Measurements from ENCODE around the gene NAPA. TPM values are rescaled to one million over a fixed set of nuclear protein-coding genes. Genes with fewer than 3 reads are reported as not detected.

Gene NAPA
- total and polyA plus RNA-seq, 2 of the 13 experiments (the other 11 are each of a cell fraction or from before 2014, with no cell fraction given), result 32.6 to 65.9 TPM

DNA sequence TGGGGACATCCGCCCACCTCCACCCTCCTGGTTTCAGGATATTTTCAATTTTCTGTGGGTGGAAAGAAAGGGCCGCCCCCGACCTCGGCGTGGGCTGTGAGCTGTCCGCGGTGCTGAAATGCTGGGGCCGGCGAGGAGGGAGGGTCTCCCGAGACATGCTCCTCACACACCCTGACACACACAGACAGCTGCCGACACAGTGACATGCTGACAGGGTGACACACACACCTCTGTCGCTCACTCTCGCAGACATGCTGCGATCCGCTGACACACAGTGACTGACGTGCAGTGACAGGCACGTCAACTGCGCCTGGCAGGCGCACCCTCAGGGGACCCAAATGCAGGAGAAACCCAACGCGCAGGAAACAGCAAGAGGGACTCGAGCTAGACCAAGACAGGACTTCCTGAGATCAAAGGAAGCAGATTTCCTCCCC is 70.5 kb downstream of the NAPA start (continued):
- TF ChIP-seq, protein P1, sequence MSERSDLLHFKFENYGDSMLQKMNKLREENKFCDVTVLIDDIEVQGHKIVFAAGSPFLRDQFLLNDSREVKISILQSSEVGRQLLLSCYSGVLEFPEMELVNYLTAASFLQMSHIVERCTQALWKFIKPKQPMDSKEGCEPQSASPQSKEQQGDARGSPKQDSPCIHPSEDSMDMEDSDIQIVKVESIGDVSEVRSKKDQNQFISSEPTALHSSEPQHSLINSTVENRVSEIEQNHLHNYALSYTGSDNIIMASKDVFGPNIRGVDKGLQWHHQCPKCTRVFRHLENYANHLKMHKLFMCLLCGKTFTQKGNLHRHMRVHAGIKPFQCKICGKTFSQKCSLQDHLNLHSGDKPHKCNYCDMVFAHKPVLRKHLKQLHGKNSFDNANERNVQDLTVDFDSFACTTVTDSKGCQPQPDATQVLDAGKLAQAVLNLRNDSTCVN (CRISPR knock-in tag; IDR thresholded peaks at IDR 0.05; ENCODE audit: borderline replicate concordance), result peak; percentile 58; the same call in 1 of the 2 replicates
- TF ChIP-seq ZNF205 (CRISPR knock-in tag; IDR thresholded peaks at IDR 0.05), result no peak
- TF ChIP-seq HOXA3 (CRISPR knock-in tag; IDR thresholded peaks at IDR 0.05), result peak; percentile 44; the same call in 1 of the 2 replicates
- TF ChIP-seq, protein P2, sequence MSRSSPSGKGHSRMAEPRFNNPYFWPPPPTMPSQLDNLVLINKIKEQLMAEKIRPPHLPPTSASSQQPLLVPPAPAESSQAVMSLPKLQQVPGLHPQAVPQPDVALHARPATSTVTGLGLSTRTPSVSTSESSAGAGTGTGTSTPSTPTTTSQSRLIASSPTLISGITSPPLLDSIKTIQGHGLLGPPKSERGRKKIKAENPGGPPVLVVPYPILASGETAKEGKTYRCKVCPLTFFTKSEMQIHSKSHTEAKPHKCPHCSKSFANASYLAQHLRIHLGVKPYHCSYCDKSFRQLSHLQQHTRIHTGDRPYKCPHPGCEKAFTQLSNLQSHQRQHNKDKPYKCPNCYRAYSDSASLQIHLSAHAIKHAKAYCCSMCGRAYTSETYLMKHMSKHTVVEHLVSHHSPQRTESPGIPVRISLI (CRISPR knock-in tag; IDR thresholded peaks at IDR 0.05; ENCODE audit: borderline replicate concordance), result no peak
- TF ChIP-seq, protein P3, sequence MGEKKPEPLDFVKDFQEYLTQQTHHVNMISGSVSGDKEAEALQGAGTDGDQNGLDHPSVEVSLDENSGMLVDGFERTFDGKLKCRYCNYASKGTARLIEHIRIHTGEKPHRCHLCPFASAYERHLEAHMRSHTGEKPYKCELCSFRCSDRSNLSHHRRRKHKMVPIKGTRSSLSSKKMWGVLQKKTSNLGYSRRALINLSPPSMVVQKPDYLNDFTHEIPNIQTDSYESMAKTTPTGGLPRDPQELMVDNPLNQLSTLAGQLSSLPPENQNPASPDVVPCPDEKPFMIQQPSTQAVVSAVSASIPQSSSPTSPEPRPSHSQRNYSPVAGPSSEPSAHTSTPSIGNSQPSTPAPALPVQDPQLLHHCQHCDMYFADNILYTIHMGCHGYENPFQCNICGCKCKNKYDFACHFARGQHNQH (CRISPR knock-in tag; IDR thresholded peaks at IDR 0.05), result 0 out of 2 replicates have a peak, but pooled peaks have one; percentile 22
- TF ChIP-seq, protein P4, sequence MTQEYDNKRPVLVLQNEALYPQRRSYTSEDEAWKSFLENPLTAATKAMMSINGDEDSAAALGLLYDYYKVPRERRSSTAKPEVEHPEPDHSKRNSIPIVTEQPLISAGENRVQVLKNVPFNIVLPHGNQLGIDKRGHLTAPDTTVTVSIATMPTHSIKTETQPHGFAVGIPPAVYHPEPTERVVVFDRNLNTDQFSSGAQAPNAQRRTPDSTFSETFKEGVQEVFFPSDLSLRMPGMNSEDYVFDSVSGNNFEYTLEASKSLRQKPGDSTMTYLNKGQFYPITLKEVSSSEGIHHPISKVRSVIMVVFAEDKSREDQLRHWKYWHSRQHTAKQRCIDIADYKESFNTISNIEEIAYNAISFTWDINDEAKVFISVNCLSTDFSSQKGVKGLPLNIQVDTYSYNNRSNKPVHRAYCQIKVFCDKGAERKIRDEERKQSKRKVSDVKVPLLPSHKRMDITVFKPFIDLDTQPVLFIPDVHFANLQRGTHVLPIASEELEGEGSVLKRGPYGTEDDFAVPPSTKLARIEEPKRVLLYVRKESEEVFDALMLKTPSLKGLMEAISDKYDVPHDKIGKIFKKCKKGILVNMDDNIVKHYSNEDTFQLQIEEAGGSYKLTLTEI (CRISPR knock-in tag; conservative IDR thresholded peaks at IDR 0.05), result no peak
- TF ChIP-seq GABPB1 (CRISPR knock-in tag; IDR thresholded peaks at IDR 0.05), result peak; percentile 28; the same call in 1 of the 2 replicates
- TF ChIP-seq SRSF4 (IDR thresholded peaks at IDR 0.05; ENCODE audit: low read depth, low read length, poor library complexity, severe bottlenecking), result no peak
- TF ChIP-seq, protein P5, sequence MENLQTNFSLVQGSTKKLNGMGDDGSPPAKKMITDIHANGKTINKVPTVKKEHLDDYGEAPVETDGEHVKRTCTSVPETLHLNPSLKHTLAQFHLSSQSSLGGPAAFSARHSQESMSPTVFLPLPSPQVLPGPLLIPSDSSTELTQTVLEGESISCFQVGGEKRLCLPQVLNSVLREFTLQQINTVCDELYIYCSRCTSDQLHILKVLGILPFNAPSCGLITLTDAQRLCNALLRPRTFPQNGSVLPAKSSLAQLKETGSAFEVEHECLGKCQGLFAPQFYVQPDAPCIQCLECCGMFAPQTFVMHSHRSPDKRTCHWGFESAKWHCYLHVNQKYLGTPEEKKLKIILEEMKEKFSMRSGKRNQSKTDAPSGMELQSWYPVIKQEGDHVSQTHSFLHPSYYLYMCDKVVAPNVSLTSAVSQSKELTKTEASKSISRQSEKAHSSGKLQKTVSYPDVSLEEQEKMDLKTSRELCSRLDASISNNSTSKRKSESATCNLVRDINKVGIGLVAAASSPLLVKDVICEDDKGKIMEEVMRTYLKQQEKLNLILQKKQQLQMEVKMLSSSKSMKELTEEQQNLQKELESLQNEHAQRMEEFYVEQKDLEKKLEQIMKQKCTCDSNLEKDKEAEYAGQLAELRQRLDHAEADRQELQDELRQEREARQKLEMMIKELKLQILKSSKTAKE (CRISPR knock-in tag; IDR thresholded peaks at IDR 0.05; ENCODE audit: borderline replicate concordance), result no peak
- peak; percentile 26 for TF ChIP-seq ZNF781 (CRISPR knock-in tag; IDR thresholded peaks at IDR 0.05; ENCODE audit: borderline replicate concordance, not compliant biosample characterization)
- peak; percentile 44; the same call in 1 of the 2 replicates for TF ChIP-seq BORCS8-MEF2B (CRISPR knock-in tag; IDR thresholded peaks at IDR 0.05)
- TF ChIP-seq, protein P6, sequence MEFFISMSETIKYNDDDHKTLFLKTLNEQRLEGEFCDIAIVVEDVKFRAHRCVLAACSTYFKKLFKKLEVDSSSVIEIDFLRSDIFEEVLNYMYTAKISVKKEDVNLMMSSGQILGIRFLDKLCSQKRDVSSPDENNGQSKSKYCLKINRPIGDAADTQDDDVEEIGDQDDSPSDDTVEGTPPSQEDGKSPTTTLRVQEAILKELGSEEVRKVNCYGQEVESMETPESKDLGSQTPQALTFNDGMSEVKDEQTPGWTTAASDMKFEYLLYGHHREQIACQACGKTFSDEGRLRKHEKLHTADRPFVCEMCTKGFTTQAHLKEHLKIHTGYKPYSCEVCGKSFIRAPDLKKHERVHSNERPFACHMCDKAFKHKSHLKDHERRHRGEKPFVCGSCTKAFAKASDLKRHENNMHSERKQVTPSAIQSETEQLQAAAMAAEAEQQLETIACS (CRISPR knock-in tag; IDR thresholded peaks at IDR 0.05), result no peak
- no peak for TF ChIP-seq SP140L (CRISPR knock-in tag; IDR thresholded peaks at IDR 0.05; ENCODE audit: borderline replicate concordance)
- peak; percentile 75; the same call in 1 of the 2 replicates for TF ChIP-seq NFKB2 (CRISPR knock-in tag; IDR thresholded peaks at IDR 0.05; ENCODE audit: borderline replicate concordance)
- no peak for TF ChIP-seq ZNF552 (CRISPR knock-in tag; IDR thresholded peaks at IDR 0.05; ENCODE audit: borderline replicate concordance)
- TF ChIP-seq HDAC6 (IDR thresholded peaks at IDR 0.05; ENCODE audit: low read depth, low read length), result no peak
- TF ChIP-seq, protein P7, sequence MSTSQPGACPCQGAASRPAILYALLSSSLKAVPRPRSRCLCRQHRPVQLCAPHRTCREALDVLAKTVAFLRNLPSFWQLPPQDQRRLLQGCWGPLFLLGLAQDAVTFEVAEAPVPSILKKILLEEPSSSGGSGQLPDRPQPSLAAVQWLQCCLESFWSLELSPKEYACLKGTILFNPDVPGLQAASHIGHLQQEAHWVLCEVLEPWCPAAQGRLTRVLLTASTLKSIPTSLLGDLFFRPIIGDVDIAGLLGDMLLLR (CRISPR knock-in tag; IDR thresholded peaks at IDR 0.05), result no peak
- TF ChIP-seq RBAK (CRISPR knock-in tag; IDR thresholded peaks at IDR 0.05), result 0 out of 2 replicates have a peak, but pooled peaks have one; percentile 50
- TF ChIP-seq ZNF343 (CRISPR knock-in tag; IDR thresholded peaks at IDR 0.05), result no peak
- TF ChIP-seq ISL2 (CRISPR knock-in tag; IDR thresholded peaks at IDR 0.05), result no peak
